Spleen (tissue), 7 donors: ENCODE results near the gene C2CD2L.

Experiments used
- POLR2A ChIP-seq, 3 donors: fragments of 450-650 bp; IDR thresholded peaks; one replicate each; pipeline ENCODE4 v1.5.1; 2017; ENCODE audit warnings: antibody characterized with exemption in 3 of 3, mild to moderate bottlenecking in 1 of 3
- POLR2AphosphoS5 ChIP-seq, 3 donors: sonication (generic); formaldehyde crosslinking; IDR thresholded peaks; one replicate each; pipeline ENCODE4 v1.5.1; 2017; ENCODE audit warnings: antibody characterized with exemption in 3 of 3
- TF ChIP-seq, protein P1 (sequence below), 11 experiments: fragments of 200-600 bp in 7 of 11; fragments of 450-650 bp in 4 of 11; sonication (generic) in 4 of 11; IDR thresholded peaks in 8 of 11; conservative IDR thresholded peaks in 3 of 11; 1 replicate in 7 of 11; 2 replicates in 4 of 11; pipeline versions ENCODE4 v1.4.0 to v1.8.0; 2016 to 2021; ENCODE audit warnings: antibody characterized with exemption in 11 of 11, inconsistent platforms in 4 of 11, mild to moderate bottlenecking in 1 of 11
- donor health status: DM: no; HTN: no; CAD: no; lungs with moderate emphysema.
- donor health status: DM: no; HTN: no; CAD: no.
- donor health status: DM: no; HTN: no; CAD: no.

DNA sequence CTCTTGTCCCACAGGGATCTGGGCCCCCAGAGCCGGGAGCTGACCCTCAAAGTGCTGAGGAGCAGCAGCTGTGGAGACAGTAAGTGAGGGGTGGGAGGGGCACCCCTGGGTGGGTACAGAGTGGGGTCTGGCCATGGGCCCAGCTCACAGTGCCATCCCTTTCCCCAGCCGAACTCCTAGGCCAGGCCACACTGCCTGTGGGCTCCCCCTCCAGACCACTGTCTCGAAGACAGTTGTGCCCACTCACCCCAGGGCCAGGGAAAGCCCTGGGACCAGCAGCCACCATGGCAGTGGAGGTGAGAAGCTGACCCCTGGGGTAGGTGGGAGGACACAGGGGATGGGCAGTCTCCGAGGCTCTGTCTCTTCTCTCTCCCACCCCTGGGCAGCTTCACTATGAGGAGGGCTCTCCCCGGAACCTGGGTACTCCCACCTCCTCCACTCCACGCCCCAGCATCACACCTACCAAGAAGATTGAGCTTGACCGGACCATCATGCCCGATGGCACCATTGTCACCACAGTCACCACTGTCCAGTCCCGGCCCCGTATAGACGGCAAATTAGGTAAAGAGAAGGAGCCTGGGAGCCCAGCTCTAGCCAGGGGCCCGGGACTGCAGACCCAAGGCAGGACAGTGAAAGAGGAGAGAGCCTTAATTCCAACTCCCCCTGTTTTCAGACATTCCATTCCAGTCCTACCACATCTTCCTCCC is 5.3 kb downstream of the C2CD2L start:
- TF ChIP-seq, protein P1, sequence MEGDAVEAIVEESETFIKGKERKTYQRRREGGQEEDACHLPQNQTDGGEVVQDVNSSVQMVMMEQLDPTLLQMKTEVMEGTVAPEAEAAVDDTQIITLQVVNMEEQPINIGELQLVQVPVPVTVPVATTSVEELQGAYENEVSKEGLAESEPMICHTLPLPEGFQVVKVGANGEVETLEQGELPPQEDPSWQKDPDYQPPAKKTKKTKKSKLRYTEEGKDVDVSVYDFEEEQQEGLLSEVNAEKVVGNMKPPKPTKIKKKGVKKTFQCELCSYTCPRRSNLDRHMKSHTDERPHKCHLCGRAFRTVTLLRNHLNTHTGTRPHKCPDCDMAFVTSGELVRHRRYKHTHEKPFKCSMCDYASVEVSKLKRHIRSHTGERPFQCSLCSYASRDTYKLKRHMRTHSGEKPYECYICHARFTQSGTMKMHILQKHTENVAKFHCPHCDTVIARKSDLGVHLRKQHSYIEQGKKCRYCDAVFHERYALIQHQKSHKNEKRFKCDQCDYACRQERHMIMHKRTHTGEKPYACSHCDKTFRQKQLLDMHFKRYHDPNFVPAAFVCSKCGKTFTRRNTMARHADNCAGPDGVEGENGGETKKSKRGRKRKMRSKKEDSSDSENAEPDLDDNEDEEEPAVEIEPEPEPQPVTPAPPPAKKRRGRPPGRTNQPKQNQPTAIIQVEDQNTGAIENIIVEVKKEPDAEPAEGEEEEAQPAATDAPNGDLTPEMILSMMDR (IDR thresholded peaks at IDR 0.05 in 8 of 11, conservative IDR thresholded peaks at IDR 0.05 in 3 of 11): no peak
- TF ChIP-seq POLR2A (IDR thresholded peaks at IDR 0.05) (no peak), POLR2AphosphoS5 (IDR thresholded peaks at IDR 0.05) (no peak)
